SH-SY5Y (cell line): ENCODE measurements around the gene PLCZ1.

ENCODE experiments used
- GATA2 ChIP-seq: IDR thresholded peaks from 2 replicates; pipeline ENCODE4 v1.6.1; 2011; ENCODE audit warnings: mild to moderate bottlenecking, low read depth, low read length
- GATA3 ChIP-seq: IDR thresholded peaks from 2 replicates; pipeline ENCODE4 v1.6.1; 2011; ENCODE audit warnings: low read depth, mild to moderate bottlenecking, low read length, moderate library complexity

DNA sequence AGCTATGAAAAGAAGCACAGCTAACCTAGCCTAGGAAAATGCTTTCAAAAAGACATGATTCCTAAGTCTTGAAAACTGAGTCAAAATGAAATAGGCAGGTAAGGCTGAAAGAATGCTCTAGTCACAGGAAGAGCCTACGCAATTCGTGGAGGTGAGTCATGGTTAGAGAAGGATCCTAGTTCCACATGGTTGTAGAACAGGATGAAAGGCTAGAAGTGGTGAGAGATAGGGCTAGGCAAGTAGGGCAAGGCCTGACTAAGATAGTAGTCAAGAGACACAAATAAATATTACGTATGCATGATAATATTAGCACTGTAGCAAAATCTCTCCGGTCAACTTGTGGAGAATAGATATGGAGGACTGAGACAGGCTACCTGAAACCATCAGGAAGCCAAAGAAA, 47.2 kb downstream of the PLCZ1 start:
- no peak for TF ChIP-seq GATA2
- TF ChIP-seq GATA3: no peak
